Colonic mucosa (tissue), 4 donors: ENCODE results near the gene DYRK3. TPM values are rescaled to one million over a fixed set of nuclear protein-coding genes. Genes with fewer than 3 reads are reported as not detected.

Source experiments
- DNase-seq: peaks from one replicate; pipeline ENCODE4 v3.0.0-alpha.2; 2020
- H3K27ac ChIP-seq: fragments of 200-600 bp; one replicate; pipeline ENCODE4 v1.8.0; 2021
- H3K27me3 ChIP-seq: fragments of 200-600 bp; one replicate; pipeline ENCODE4 v1.8.0; 2021
- H3K36me3 ChIP-seq: fragments of 200-600 bp; one replicate; pipeline ENCODE4 v1.8.0; 2021
- H3K4me1 ChIP-seq: fragments of 200-600 bp; one replicate; pipeline ENCODE4 v1.8.0; 2021; ENCODE audit warnings: mild to moderate bottlenecking
- H3K4me3 ChIP-seq: fragments of 200-600 bp; one replicate; pipeline ENCODE4 v1.8.0; 2021
- H3K9ac ChIP-seq, 2 donors: one replicate each; pipeline ENCODE4 v1.7.0; 2013; ENCODE audit warnings: control low read depth in 2 of 2, low read depth in 2 of 2, low read length in 2 of 2
- H3K9me3 ChIP-seq: fragments of 200-600 bp; one replicate; pipeline ENCODE4 v1.8.0; 2021
- CTCF ChIP-seq: fragments of 200-600 bp; IDR thresholded peaks from one replicate; pipeline ENCODE4 v1.8.0; 2022; ENCODE audit warnings: antibody characterized with exemption, mild to moderate bottlenecking
- intact Hi-C: fragments of 100-400 bp; cut with DNase I; formaldehyde crosslinking; loops from one replicate; pipeline ENCODE4 v1.14.1; 2022
- total RNA-seq, 2 donors: library from RNA; stranded (reverse); fragmentation: NEBNext Ultra II Directional in 1 of 2; extraction: Animal tissue kit (Norgen Biotek cat#: 25700) in 1 of 2; gene quantifications; one replicate each; pipeline ENCODE4 v1.2.1, GENCODE V29; 2021
- donor health status: healthy.
- donor health status: DM: no; HTN: no; CAD: no.
- donor health status: DM: no; HTN: no; CAD: no.

The DYRK3 gene
- total RNA-seq, 2 donors from 2014 or later = 0.86 to 1.9 TPM

- DNase-seq = no peak
- TF ChIP-seq CTCF = no peak
- H3K4me1 ChIP-seq = peaks cover 11% of the 10 kb centered on the region
- H3K9me3 ChIP-seq = no peaks in the 10 kb centered on the region
- H3K27me3 ChIP-seq = no peaks in the 10 kb centered on the region
- peak overlapping the region in 1 of 2 donors; percentile 9 for H3K9ac ChIP-seq
- H3K27ac ChIP-seq = peak overlapping the region; percentile 94
- no peaks in the 10 kb centered on the region for H3K36me3 ChIP-seq
- intact Hi-C loops = loop anchor here (5.0 kb wide), 1 partner anchor 35 kb away; no protein-coding TSS in a partner anchor
- H3K4me3 ChIP-seq = peak overlapping the region; percentile 2
Measured at GRCh38 chr1:206687251-206687914, 52.0 kb downstream of the DYRK3 start.

- intact Hi-C loops = loop anchor here (5.0 kb wide), 1 partner anchor 34 kb away; no protein-coding TSS in a partner anchor
- H3K36me3 ChIP-seq = no peaks in the 10 kb centered on the region
- TF ChIP-seq CTCF = no peak
- H3K4me1 ChIP-seq = peaks cover 11% of the 10 kb centered on the region
- H3K27me3 ChIP-seq = no peaks in the 10 kb centered on the region
- H3K9ac ChIP-seq = peak overlapping the region in 1 of 2 donors; percentile 9
- H3K4me3 ChIP-seq = peak overlapping the region; percentile 2
- H3K9me3 ChIP-seq = no peaks in the 10 kb centered on the region
- no peak overlapping the region for H3K27ac ChIP-seq
- no peak for DNase-seq
Measured at GRCh38 chr1:206687915-206688442, 52.6 kb downstream of the DYRK3 start.

- DNase-seq = no peak
- TF ChIP-seq CTCF = no peak
- Histone ChIP-seq H3K27me3 (no peaks in the 10 kb centered on the region), H3K27ac (no peak overlapping the region), H3K36me3 (no peaks in the 10 kb centered on the region), H3K4me1 (peaks cover 11% of the 10 kb centered on the region), H3K9me3 (no peaks in the 10 kb centered on the region), H3K9ac (no peak overlapping the region), H3K4me3 (no peak overlapping the region)
- intact Hi-C loops = no loop called here
Measured at GRCh38 chr1:206690516-206690915, 55.2 kb downstream of the DYRK3 start.

GRCh38 chr1:206691604-206692003 is 56.3 kb downstream of the DYRK3 start:
- Histone ChIP-seq H3K27ac (no peak overlapping the region), H3K4me1 (peaks cover 11% of the 10 kb centered on the region), H3K9me3 (no peaks in the 10 kb centered on the region)

GRCh38 chr1:206693029-206693428 is 57.7 kb downstream of the DYRK3 start:
- Histone ChIP-seq H3K27me3 (no peaks in the 10 kb centered on the region), H3K27ac (peak overlapping the region; percentile 22), H3K9me3 (no peaks in the 10 kb centered on the region), H3K9ac (peak overlapping the region in 1 of 2 donors; percentile 14), H3K4me3 (no peak overlapping the region), H3K36me3 (no peaks in the 10 kb centered on the region), H3K4me1 (peaks cover 3% of the 10 kb centered on the region)
- no peak for DNase-seq
- intact Hi-C loops = no loop called here
- TF ChIP-seq CTCF = no peak

More at GRCh38 chr1:206691604-206692003, 56.3 kb downstream of the DYRK3 start:
- no peaks in the 10 kb centered on the region for H3K27me3 ChIP-seq
- no peak for DNase-seq
- H3K36me3 ChIP-seq = no peaks in the 10 kb centered on the region
- intact Hi-C loops = no loop called here
- no peak for TF ChIP-seq CTCF
- H3K4me3 ChIP-seq = no peak overlapping the region
- H3K9ac ChIP-seq = peak overlapping the region in 1 of 2 donors; percentile 8
